GM08714 (cell line): Measurements from ENCODE around the gene TTC33.

ENCODE experiments used
- H3K4me3 ChIP-seq: fragments of 200-500 bp; sonication (Bioruptor generic); 2 replicates; pipeline ENCODE4 v1.5.1; 2014; ENCODE audit warnings: mild to moderate bottlenecking, low read length, inconsistent platforms
- ZNF274 ChIP-seq: IDR thresholded peaks from 2 replicates; pipeline ENCODE4 v1.6.1; 2012; ENCODE audit warnings: mild to moderate bottlenecking, low read depth, low read length

The TTC33 gene

DNA sequence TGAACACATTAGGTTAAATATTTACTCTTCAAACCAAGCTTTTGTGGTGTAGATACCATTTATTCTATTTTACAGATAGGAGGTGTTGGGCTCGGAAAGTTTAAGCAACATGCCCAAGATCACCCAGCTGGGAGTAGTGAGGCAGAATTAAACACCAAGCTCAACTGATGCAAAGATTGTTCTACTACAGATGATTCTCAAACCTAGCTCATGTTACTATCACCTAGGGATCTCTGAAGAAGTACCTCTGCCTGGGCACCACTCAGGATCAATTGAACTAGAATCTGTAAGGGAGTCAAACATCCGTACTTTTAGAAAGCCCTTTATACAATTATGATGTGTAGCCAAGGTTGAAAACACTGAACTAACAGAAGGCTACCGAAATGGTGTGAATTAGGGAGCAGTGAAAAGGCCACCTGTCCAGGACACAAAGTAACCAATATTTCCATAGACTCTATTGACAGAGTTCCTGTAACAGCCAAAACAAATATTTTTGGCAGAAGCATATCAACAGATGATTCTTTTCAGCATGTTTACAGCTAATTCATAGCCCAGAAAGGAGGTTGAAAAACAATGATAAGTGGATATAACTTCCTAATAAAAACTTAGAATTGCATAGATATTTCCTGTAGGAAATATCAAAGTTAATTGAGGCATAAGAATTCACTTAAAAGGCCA is 234.5 kb downstream of the TTC33 start:
- H3K4me3 ChIP-seq, result no peak overlapping the region
- no peak for TF ChIP-seq ZNF274

GRCh38 chr5:40518485-40518917 is 237.3 kb downstream of the TTC33 start:
- TF ChIP-seq ZNF274, result no peak
- no peak overlapping the region for H3K4me3 ChIP-seq

- no peak overlapping the region for H3K4me3 ChIP-seq
- no peak for TF ChIP-seq ZNF274
Observed at GRCh38 chr5:40515476-40515875, 240.3 kb downstream of the TTC33 start.

DNA sequence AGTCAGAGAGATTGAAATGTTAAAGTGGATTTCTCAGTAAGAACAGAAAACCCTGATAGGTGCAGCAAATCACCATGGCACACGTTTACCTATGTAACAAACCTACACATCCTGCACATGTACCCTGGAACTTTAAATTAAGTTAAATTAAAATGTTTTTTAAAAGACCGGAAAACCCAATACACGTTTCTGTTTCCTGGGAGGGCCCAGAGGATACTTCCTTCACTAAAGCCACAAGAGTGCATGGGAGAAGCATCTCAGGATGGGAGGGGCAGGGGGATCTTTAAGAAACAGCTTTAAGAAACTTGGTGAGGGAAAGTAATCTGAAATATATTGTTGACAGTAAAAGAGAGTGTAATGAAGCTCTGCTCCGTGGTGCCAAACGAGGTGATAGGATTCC is 240.8 kb downstream of the TTC33 start:
- H3K4me3 ChIP-seq, result no peak overlapping the region
- no peak for TF ChIP-seq ZNF274

DNA sequence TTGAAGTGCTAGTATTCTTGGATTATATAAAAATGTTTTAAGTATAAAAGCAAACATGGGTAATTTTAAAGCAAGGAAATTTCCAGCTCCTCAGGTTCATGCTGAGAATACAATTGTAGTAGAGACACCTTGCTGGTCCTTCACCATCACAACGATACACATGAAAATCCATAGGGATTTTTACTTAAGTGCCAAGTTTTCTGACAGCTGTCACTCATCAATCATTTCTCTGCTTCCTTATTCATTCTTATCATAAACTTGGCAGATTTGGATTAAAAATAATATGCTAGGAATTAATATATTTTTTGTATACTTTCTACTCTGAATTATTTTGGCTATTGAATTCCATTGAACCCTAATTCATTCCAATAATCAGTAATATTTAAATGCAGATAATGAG is 244.0 kb downstream of the TTC33 start:
- no peak for TF ChIP-seq ZNF274
- no peak overlapping the region for H3K4me3 ChIP-seq

GRCh38 chr5:40507095-40507494 is 248.7 kb downstream of the TTC33 start:
- TF ChIP-seq ZNF274, result no peak

GRCh38 chr5:40505031-40505430 is 250.7 kb downstream of the TTC33 start:
- H3K4me3 ChIP-seq, result no peak overlapping the region
- TF ChIP-seq ZNF274, result no peak

More at GRCh38 chr5:40507095-40507494, 248.7 kb downstream of the TTC33 start:
- H3K4me3 ChIP-seq, result no peak overlapping the region

DNA sequence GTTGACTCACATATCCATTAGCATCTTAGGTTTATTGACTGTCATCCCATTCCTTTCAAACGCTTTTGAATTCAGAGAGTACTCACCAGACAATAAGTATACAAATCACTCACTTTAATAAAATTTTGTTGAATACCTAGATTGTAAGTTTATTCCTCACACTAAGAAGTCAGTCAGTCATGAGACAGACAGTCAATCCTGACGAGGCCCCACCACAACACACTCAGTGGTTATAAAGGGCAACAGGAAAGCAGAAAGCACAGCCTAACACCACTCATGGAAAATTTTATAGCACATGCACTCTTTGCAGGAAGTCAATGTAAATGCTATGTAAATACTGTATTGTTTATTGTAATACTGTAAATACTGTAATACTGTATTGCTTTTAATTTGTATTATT is 252.3 kb downstream of the TTC33 start:
- no peak overlapping the region for H3K4me3 ChIP-seq
- TF ChIP-seq ZNF274, result no peak

- no peak for TF ChIP-seq ZNF274
Observed at GRCh38 chr5:40502736-40503135, 253.0 kb downstream of the TTC33 start.

DNA sequence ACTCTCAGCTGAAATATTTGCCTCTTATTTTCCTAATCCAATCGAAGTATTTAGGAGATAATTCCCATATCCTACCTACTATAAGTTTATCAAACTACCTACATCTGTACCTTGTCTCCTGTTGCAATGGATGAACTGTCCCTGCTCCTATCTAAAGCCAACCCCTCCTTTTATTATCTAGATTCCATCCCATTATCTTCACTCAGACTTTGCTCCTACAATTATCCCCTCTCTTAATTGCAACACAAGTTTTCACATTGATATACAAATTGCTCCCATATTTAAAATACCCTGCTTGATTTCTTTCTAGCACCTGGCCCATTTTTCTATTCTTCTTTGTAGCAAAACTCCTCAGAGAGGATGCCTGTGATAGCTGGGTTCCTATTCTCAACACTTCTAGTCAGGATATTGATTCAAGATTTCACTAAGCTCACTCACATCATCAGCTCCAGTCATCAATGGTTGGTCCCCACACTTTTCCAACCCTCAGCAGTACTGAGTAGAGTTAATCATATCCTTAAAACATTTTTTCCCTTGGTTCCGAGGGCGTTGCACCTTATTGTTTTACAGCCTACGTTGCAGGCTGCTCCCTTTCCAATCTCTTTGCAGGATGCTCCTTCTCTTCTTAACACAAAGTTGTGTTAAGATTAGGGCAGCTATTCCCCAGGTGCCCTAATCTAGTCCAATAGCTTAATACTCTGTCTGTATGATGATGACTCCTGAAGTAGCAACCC is 253.9 kb downstream of the TTC33 start:
- no peak overlapping the region for H3K4me3 ChIP-seq
- TF ChIP-seq ZNF274, result no peak

More at GRCh38 chr5:40502736-40503135, 253.0 kb downstream of the TTC33 start:
- no peak overlapping the region; the same call in 1 of the 2 replicates for H3K4me3 ChIP-seq

- TF ChIP-seq ZNF274, result no peak
- H3K4me3 ChIP-seq, result no peak overlapping the region
Observed at GRCh38 chr5:40499518-40500273, 256.1 kb downstream of the TTC33 start.

DNA sequence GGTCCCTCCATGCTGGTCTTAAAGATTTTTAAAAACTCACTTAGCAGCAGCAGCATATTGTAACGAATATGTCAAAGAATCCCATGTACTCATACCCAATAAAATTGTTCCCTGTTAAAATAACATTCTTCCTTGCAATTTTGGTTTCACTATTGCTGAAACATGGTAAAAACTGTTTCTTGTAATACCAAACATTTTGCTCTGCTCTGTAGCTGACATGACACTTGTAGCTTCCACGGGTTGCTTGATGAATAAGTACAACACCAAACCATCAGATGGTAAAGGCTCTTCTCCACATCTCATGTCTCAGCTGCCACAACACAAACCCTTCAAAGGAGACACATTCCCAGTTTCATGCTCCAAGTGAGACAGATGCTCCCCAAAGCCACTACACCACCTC is 256.8 kb downstream of the TTC33 start:
- H3K4me3 ChIP-seq, result no peak overlapping the region
- no peak for TF ChIP-seq ZNF274

DNA sequence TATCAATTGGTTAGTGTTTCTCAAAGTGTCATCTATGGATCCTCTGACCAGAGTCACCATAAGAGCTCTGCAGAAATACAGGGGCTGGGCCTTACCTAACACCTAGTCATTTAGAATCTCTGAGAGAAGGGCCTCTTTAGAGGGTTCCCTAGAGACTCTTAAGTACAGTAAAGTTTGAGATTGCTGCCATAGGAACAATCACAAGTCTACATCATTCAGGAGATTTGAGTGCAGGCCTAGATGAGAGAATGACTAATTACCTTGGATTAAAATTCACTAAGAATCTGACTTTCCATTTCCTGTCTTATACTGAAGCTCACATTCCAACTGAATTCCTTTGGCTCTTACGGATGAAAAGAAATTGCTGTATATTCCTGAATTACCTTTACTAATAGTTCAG is 258.2 kb downstream of the TTC33 start:
- no peak for TF ChIP-seq ZNF274

GRCh38 chr5:40495237-40495635 is 260.5 kb downstream of the TTC33 start:
- TF ChIP-seq ZNF274, result no peak
- no peak overlapping the region for H3K4me3 ChIP-seq

More for the DNA sequence above, 258.2 kb downstream of the TTC33 start:
- no peak overlapping the region for H3K4me3 ChIP-seq
